Measurements from ENCODE around the gene WLS.

WLS gene

DNA sequence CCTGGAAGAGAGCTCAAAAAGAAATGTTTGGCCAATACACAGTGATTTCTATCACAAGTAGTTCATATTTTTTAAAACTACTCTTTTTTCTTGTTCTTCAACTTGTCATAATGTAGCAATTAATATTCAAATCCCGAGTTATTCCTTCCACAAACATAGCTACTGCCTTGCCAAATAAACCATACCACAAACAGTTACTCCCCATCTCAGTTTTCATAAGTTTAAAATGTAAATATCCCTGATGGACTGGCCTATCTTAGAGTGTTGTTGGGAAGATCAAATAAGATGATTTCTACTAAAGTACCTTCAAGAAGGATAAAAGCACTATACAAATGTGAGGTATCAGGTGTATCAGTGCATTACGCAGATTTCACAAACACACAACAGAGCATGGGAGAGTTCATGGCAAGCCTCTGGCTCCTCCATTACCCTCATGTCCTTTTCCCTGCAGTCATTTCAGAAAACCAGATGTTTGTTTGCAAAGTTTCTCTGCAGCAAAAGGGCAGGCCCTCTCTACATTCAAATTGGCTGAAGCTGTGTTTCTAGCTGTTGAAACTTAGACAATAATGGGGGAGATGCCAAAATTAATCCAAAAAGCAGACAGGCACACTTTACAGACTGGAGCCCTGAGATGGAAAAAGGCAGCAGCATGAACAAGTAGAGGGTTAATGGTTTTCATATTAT, 16.1 kb downstream of the WLS start:
- no peak for DNase-seq (ENCODE audit: extremely low spot score)
- no peak for TF ChIP-seq FOXM1 (IDR thresholded peaks at IDR 0.05; ENCODE audit: borderline replicate concordance)
- no peak for TF ChIP-seq FOXA1 (IDR thresholded peaks at IDR 0.05)
- no peak for TF ChIP-seq PKNOX1 (IDR thresholded peaks at IDR 0.05)
- TF ChIP-seq SP1 (IDR thresholded peaks at IDR 0.05), result no peak
- TF ChIP-seq CTBP1 (IDR thresholded peaks at IDR 0.05; ENCODE audit: borderline replicate concordance), result no peak
- no peak for TF ChIP-seq SUZ12 (IDR thresholded peaks at IDR 0.05)
- TF ChIP-seq NFRKB (IDR thresholded peaks at IDR 0.05), result no peak
- CTCF ChIA-PET, result no interaction called here
- POLR2A ChIA-PET, result interaction anchor here (0.7 to 2.2 kb wide), 2 partner anchors 9 to 16 kb away, joined by 3 to 14 read pairs; partner anchors contain the start of gene WLS

- TF ChIP-seq SP1 (IDR thresholded peaks at IDR 0.05) (no peak), TARDBP (IDR thresholded peaks at IDR 0.05) (no peak), ELF4 (IDR thresholded peaks at IDR 0.05) (no peak), PKNOX1 (IDR thresholded peaks at IDR 0.05) (no peak), CTBP1 (IDR thresholded peaks at IDR 0.05; ENCODE audit: borderline replicate concordance) (no peak), FOXA1 (IDR thresholded peaks at IDR 0.05) (no peak), NFRKB (IDR thresholded peaks at IDR 0.05) (no peak), LEF1 (IDR thresholded peaks at IDR 0.05; ENCODE audit: borderline replicate concordance) (no peak), L3MBTL2 (conservative IDR thresholded peaks at IDR 0.05) (no peak), FOXK2 (IDR thresholded peaks at IDR 0.05) (no peak), ZNF384 (IDR thresholded peaks at IDR 0.05) (no peak), BHLHE40 (IDR thresholded peaks at IDR 0.05; ENCODE audit: borderline replicate concordance) (no peak), HDGF (IDR thresholded peaks at IDR 0.05; ENCODE audit: borderline replicate concordance) (no peak), ARNT (IDR thresholded peaks at IDR 0.05) (no peak), SUZ12 (IDR thresholded peaks at IDR 0.05) (no peak), FOXM1 (IDR thresholded peaks at IDR 0.05; ENCODE audit: borderline replicate concordance) (no peak)
- CTCF ChIA-PET, result interaction anchor here (0.6 to 1.5 kb wide), 4 partner anchors 13 to 56 kb away, joined by 3 to 11 read pairs (median 4); no protein-coding TSS in a partner anchor
- DNase-seq (ENCODE audit: extremely low spot score), result no peak
- POLR2A ChIA-PET, result no interaction called here
Observed at GRCh38 chr1:68213843-68214242, 18.5 kb downstream of the WLS start.

- TF ChIP-seq SP1 (IDR thresholded peaks at IDR 0.05) (no peak), ZNF384 (IDR thresholded peaks at IDR 0.05) (no peak), CTBP1 (IDR thresholded peaks at IDR 0.05; ENCODE audit: borderline replicate concordance) (no peak), ARNT (IDR thresholded peaks at IDR 0.05) (no peak), FOXM1 (IDR thresholded peaks at IDR 0.05; ENCODE audit: borderline replicate concordance) (no peak), SUZ12 (IDR thresholded peaks at IDR 0.05) (no peak), BHLHE40 (IDR thresholded peaks at IDR 0.05; ENCODE audit: borderline replicate concordance) (no peak), ELF4 (IDR thresholded peaks at IDR 0.05) (no peak), PKNOX1 (IDR thresholded peaks at IDR 0.05) (no peak), NFRKB (IDR thresholded peaks at IDR 0.05) (no peak), LEF1 (IDR thresholded peaks at IDR 0.05; ENCODE audit: borderline replicate concordance) (no peak), FOXA1 (IDR thresholded peaks at IDR 0.05) (no peak), HDGF (IDR thresholded peaks at IDR 0.05; ENCODE audit: borderline replicate concordance) (no peak), TARDBP (IDR thresholded peaks at IDR 0.05) (no peak)
- DNase-seq (ENCODE audit: extremely low spot score), result no peak
- ChIA-PET CTCF (no interaction called here), POLR2A (interaction anchor here (0.9 kb wide), 1 partner anchor 21 kb away, joined by 3 read pairs; the partner anchor contains the start of gene WLS)
Observed at GRCh38 chr1:68211761-68212380, 20.5 kb downstream of the WLS start.

DNA sequence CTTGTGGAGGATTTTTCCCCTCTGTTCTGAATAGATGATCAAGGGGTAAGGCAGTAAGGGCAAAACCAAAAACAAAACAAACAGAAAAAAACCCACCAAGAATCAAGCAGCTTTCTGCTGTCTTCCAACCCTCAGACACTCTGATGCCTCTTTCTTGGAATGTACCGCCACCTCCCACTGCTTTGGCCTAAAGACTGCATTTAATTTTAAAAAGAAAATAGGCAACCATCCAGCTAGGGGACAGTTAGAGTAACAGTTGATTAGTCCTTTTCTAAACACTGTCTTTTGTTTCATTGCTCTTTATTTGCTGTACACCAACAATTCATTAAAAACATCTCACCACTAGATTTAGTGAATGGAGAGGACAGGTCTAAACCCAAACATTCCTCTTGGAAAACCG, 21.5 kb downstream of the WLS start:
- no peak for DNase-seq (ENCODE audit: extremely low spot score)
- POLR2A ChIA-PET, result no interaction called here
- CTCF ChIA-PET, result no interaction called here
- TF ChIP-seq SUZ12 (IDR thresholded peaks at IDR 0.05) (no peak), NFRKB (IDR thresholded peaks at IDR 0.05) (no peak), CTBP1 (IDR thresholded peaks at IDR 0.05; ENCODE audit: borderline replicate concordance) (no peak), ZNF384 (IDR thresholded peaks at IDR 0.05) (no peak), FOXK2 (IDR thresholded peaks at IDR 0.05) (no peak), ARNT (IDR thresholded peaks at IDR 0.05) (no peak), ELF4 (IDR thresholded peaks at IDR 0.05) (no peak), SP1 (IDR thresholded peaks at IDR 0.05) (no peak), FOXA1 (IDR thresholded peaks at IDR 0.05) (no peak), LEF1 (IDR thresholded peaks at IDR 0.05; ENCODE audit: borderline replicate concordance) (no peak), PKNOX1 (IDR thresholded peaks at IDR 0.05) (no peak)

GRCh38 chr1:68210027-68210426, 22.3 kb downstream of the WLS start:
- no peak for DNase-seq (ENCODE audit: extremely low spot score)
- TF ChIP-seq SP1 (IDR thresholded peaks at IDR 0.05) (no peak), L3MBTL2 (conservative IDR thresholded peaks at IDR 0.05) (no peak), CTBP1 (IDR thresholded peaks at IDR 0.05; ENCODE audit: borderline replicate concordance) (no peak), NFRKB (IDR thresholded peaks at IDR 0.05) (no peak), FOXM1 (IDR thresholded peaks at IDR 0.05; ENCODE audit: borderline replicate concordance) (no peak), SUZ12 (IDR thresholded peaks at IDR 0.05) (no peak), ELF4 (IDR thresholded peaks at IDR 0.05) (no peak), BHLHE40 (IDR thresholded peaks at IDR 0.05; ENCODE audit: borderline replicate concordance) (no peak), FOXA1 (IDR thresholded peaks at IDR 0.05) (no peak), ARNT (IDR thresholded peaks at IDR 0.05) (no peak), HDGF (IDR thresholded peaks at IDR 0.05; ENCODE audit: borderline replicate concordance) (no peak), PKNOX1 (IDR thresholded peaks at IDR 0.05) (no peak), FOXK2 (IDR thresholded peaks at IDR 0.05) (no peak), TARDBP (IDR thresholded peaks at IDR 0.05) (no peak), LEF1 (IDR thresholded peaks at IDR 0.05; ENCODE audit: borderline replicate concordance) (no peak), ZNF384 (IDR thresholded peaks at IDR 0.05) (no peak)
- ChIA-PET CTCF (no interaction called here), POLR2A (no interaction called here)

Measured in HEK293T (cell line).